Parathyroid adenoma (tissue), 2 donors: Measurements from ENCODE around the gene CASP8.

Experiments
- H2AFZ ChIP-seq: fragments of 300-600 bp; sonication (generic); one replicate; pipeline ENCODE4 v1.7.0; 2017; ENCODE audit warnings: antibody characterized with exemption, mild to moderate bottlenecking
- H3K27ac ChIP-seq: fragments of 300-600 bp; sonication (generic); one replicate; pipeline ENCODE4 v1.7.0; 2017
- H3K27me3 ChIP-seq: fragments of 300-600 bp; sonication (generic); one replicate; pipeline ENCODE4 v1.7.0; 2017; ENCODE audit warnings: low read length; ENCODE audit not compliant: control insufficient read depth, insufficient read depth
- H3K36me3 ChIP-seq: fragments of 300-600 bp; sonication (generic); one replicate; pipeline ENCODE4 v1.7.0; 2017; ENCODE audit warnings: low read length; ENCODE audit not compliant: control insufficient read depth, insufficient read depth
- H3K4me1 ChIP-seq: fragments of 300-600 bp; sonication (generic); one replicate; pipeline ENCODE4 v1.7.0; 2017; ENCODE audit warnings: control low read depth
- H3K4me2 ChIP-seq: fragments of 300-600 bp; sonication (generic); one replicate; pipeline ENCODE4 v1.7.0; 2017; ENCODE audit warnings: low read length
- H3K4me3 ChIP-seq: fragments of 300-600 bp; sonication (generic); one replicate; pipeline ENCODE4 v1.7.0; 2017; ENCODE audit warnings: low read depth, low read length
- H3K79me2 ChIP-seq: fragments of 300-600 bp; sonication (generic); one replicate; pipeline ENCODE4 v1.7.0; 2017; ENCODE audit warnings: control low read depth
- H3K9ac ChIP-seq: fragments of 300-600 bp; sonication (generic); one replicate; pipeline ENCODE4 v1.7.0; 2017; ENCODE audit warnings: mild to moderate bottlenecking
- H3K9me3 ChIP-seq: fragments of 300-600 bp; sonication (generic); one replicate; pipeline ENCODE4 v1.7.0; 2017; ENCODE audit warnings: low read length; ENCODE audit not compliant: control insufficient read depth
- CTCF ChIP-seq: fragments of 300-600 bp; sonication (generic); IDR thresholded peaks from one replicate; pipeline ENCODE4 v1.7.0; 2017; ENCODE audit warnings: antibody characterized with exemption, mild to moderate bottlenecking
- donor health status: primary hyperparathyroidism.

Gene CASP8

GRCh38 chr2:201242571-201243277 lies 17.6 kb upstream of the CASP8 start:
- Histone ChIP-seq H3K27ac (no peak overlapping the region), H3K79me2 (no peaks in the 10 kb centered on the region), H3K9me3 (no peaks in the 10 kb centered on the region), H3K4me3 (no peak overlapping the region), H3K36me3 (no peaks in the 10 kb centered on the region), H3K9ac (no peak overlapping the region), H3K4me1 (no peaks in the 10 kb centered on the region), H2AFZ (no peak overlapping the region), H3K4me2 (no peak overlapping the region), H3K27me3 (no peaks in the 10 kb centered on the region)
- TF ChIP-seq CTCF = no peak

DNA sequence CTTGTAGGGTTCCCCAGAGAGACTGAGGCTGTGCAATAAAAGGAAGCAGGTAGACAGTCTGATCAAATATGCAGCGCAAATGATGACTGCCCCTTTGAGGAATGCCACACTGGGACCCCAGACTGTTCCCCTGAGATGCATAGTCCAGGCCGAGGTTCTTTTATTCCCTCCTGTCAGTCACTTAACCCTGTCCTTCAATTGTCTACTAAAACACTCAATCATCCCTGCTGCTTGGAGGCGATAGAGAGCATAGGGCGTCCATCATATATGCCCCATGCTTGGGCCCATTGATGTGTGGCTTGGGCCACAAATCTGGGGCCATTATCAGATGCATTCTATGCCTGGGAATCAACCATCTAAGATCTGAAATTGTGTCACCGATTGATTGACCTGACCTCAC lies 15.5 kb upstream of the CASP8 start:
- no peak overlapping the region for H2AFZ ChIP-seq
- H3K4me3 ChIP-seq = no peak overlapping the region
- no peaks in the 10 kb centered on the region for H3K36me3 ChIP-seq

GRCh38 chr2:201246280-201246679 lies 14.1 kb upstream of the CASP8 start:
- TF ChIP-seq CTCF = no peak
- Histone ChIP-seq H3K79me2 (no peaks in the 10 kb centered on the region), H3K27me3 (no peaks in the 10 kb centered on the region), H3K9ac (no peak overlapping the region), H2AFZ (no peak overlapping the region), H3K36me3 (no peaks in the 10 kb centered on the region), H3K9me3 (no peaks in the 10 kb centered on the region), H3K4me3 (no peak overlapping the region), H3K27ac (no peak overlapping the region), H3K4me1 (no peaks in the 10 kb centered on the region), H3K4me2 (no peak overlapping the region)

More for the DNA sequence above, 15.5 kb upstream of the CASP8 start:
- Histone ChIP-seq H3K79me2 (no peaks in the 10 kb centered on the region), H3K4me2 (no peak overlapping the region), H3K9me3 (no peaks in the 10 kb centered on the region), H3K9ac (no peak overlapping the region), H3K4me1 (no peaks in the 10 kb centered on the region), H3K27me3 (no peaks in the 10 kb centered on the region), H3K27ac (no peak overlapping the region)
- TF ChIP-seq CTCF = no peak

- Histone ChIP-seq H3K9ac (no peak overlapping the region), H3K36me3 (no peaks in the 10 kb centered on the region)
- no peak for TF ChIP-seq CTCF
Observed at GRCh38 chr2:201248288-201248844, 12.0 kb upstream of the CASP8 start.

DNA sequence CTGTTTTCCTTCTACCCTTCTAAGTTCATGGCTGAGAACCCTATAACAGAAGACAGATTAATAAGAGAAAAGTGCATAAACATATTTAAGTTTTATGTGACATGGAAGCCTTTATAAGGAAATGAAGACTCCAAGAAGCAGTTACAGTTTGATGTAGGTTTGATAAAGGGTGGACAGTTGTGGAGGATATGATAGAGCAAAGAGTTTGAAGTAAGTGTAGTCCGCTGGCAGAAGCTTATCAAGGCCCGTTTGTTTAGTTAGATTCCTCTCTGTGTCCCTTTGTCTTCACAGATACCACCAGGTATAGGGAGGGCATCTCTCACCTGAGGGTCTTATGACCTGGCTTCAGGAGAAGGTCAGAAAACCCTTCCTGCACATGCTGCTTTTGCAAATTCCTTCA lies 10.4 kb upstream of the CASP8 start:
- Histone ChIP-seq H3K4me2 (no peak overlapping the region), H2AFZ (no peak overlapping the region), H3K9ac (no peak overlapping the region), H3K36me3 (no peaks in the 10 kb centered on the region), H3K27me3 (no peaks in the 10 kb centered on the region), H3K27ac (no peak overlapping the region), H3K4me1 (no peaks in the 10 kb centered on the region), H3K79me2 (no peaks in the 10 kb centered on the region), H3K9me3 (no peaks in the 10 kb centered on the region), H3K4me3 (no peak overlapping the region)
- TF ChIP-seq CTCF = no peak

More at GRCh38 chr2:201248288-201248844, 12.0 kb upstream of the CASP8 start:
- no peaks in the 10 kb centered on the region for H3K79me2 ChIP-seq
- H2AFZ ChIP-seq = no peak overlapping the region
- H3K4me3 ChIP-seq = no peak overlapping the region
- H3K4me2 ChIP-seq = no peak overlapping the region
- no peaks in the 10 kb centered on the region for H3K27me3 ChIP-seq
- H3K9me3 ChIP-seq = no peaks in the 10 kb centered on the region
- no peaks in the 10 kb centered on the region for H3K4me1 ChIP-seq
- H3K27ac ChIP-seq = no peak overlapping the region
